K562 (cell line): Measurements from ENCODE around the gene DUS1L.

Experiments
- CHD1 ChIP-seq: fragments of 200-600 bp; sonication (generic); IDR thresholded peaks from one replicate; pipeline ENCODE4 v1.6.1; 2012; ENCODE audit warnings: mild to moderate bottlenecking, moderate library complexity, low read length, inconsistent platforms
- NFYB ChIP-seq: IDR thresholded peaks from 2 replicates; pipeline ENCODE4 v1.6.1; 2011; ENCODE audit warnings: mild to moderate bottlenecking, moderate library complexity; ENCODE audit not compliant: insufficient read length; ENCODE audit errors: extremely low read depth
- PHB2 ChIP-seq: fragments of 450-650 bp; IDR thresholded peaks from 2 replicates; pipeline ENCODE4 v1.6.1; 2017; ENCODE audit warnings: low read depth
- POLR2A ChIP-seq: fragments of 450-650 bp; conservative IDR thresholded peaks from 2 replicates; pipeline ENCODE4 v1.6.1; 2016
- POLR2AphosphoS5 ChIP-seq: IDR thresholded peaks from 2 replicates; pipeline ENCODE4 v1.6.1; 2011; ENCODE audit warnings: mild to moderate bottlenecking, low read depth, low read length, moderate library complexity; ENCODE audit not compliant: control insufficient read depth, insufficient read depth

DNA sequence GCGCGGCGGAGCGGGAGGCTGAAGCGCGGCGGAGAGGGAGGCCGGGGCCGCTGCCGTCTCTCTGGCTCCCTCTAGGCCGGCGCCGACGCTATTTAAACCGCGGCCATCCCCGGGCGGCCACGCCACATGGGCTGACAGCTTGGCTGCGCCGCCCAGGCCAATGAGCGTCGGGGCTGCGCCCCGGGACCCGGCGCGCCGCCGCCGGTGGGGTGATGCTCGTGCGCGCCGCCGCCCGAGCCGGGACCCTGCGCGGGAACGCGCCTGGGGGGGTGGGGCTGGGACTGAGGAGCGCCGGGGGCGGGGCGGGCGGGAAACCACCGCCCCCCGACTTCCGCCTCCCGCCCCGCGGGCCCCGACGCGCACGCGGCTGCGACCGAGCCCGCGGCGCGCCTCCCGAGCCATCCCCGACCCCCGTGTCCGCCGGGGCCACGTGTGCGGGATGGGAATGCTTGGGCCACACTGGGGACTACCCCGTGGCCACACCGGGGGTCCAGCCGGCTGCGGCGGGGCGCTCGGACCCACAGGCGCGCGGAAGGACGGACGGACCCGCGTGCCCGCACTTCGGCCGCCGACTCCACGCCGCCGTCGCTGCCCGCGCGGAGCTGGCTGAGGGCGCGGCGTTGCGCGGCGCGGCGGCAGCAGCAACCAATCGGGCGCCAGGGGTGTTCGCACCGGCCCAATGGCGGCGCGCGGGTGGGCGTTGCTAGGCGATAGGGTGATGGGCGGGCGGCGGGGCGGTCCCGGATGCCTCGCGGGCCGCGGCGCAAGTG lies 32.8 kb upstream of the DUS1L start, which contains the start of gene FASN:
- TF ChIP-seq NFYB (peak; percentile 95), CHD1 (no peak), POLR2AphosphoS5 (peak; percentile 69; the same call in 1 of the 2 replicates), POLR2A (peak; percentile 84), PHB2 (no peak)
